GM13976 (cell line): ENCODE data around the gene UMAD1.
"Not testable (repeated sequence)": the region's sequence is repeated elsewhere in the genome, so short reads cannot be mapped to it uniquely, and the experiment has no call there.

Source experiments
- DNase-seq: peaks from one replicate; pipeline ENCODE4 v3.0.0; 2012; ENCODE audit warnings: low spot score
- in situ Hi-C: fragments of 300-500 bp; cut with MboI; formaldehyde crosslinking; loops from one replicate; pipeline ENCODE4 v1.12.0; 2022; ENCODE audit warnings: low sequenced_read_pairs, mixed read lengths, inconsistent platforms; ENCODE audit not compliant: unreplicated experiment
- TF ChIP-seq, protein P1 (sequence below): IDR thresholded peaks from 2 replicates; pipeline ENCODE4 v1.5.1; 2012; ENCODE audit warnings: borderline replicate concordance, mild to moderate bottlenecking; ENCODE audit not compliant: insufficient read depth; ENCODE audit errors: extremely low read depth, missing control alignments, control extremely low read depth

Gene UMAD1

DNA sequence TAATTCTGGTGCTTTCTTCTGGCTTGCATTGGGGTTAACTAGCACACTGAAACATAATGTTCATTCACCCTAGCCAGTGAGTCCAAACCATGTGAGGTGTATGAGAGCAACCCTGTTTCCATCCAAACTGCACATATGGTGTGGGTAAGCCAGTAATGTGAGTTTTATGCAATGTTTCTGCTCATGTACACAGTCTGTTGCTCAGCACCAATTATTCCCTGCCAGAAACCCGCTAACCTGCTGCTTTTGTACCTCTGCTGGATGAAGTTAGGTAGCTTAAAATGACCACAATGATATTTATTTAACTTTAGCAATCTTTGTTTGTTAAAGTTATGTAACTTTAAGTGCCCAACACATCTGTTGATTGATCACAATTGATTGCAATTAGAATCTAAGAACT, 171.6 kb downstream of the UMAD1 start:
- in situ Hi-C loops: no loop called here
- TF ChIP-seq, protein P1, sequence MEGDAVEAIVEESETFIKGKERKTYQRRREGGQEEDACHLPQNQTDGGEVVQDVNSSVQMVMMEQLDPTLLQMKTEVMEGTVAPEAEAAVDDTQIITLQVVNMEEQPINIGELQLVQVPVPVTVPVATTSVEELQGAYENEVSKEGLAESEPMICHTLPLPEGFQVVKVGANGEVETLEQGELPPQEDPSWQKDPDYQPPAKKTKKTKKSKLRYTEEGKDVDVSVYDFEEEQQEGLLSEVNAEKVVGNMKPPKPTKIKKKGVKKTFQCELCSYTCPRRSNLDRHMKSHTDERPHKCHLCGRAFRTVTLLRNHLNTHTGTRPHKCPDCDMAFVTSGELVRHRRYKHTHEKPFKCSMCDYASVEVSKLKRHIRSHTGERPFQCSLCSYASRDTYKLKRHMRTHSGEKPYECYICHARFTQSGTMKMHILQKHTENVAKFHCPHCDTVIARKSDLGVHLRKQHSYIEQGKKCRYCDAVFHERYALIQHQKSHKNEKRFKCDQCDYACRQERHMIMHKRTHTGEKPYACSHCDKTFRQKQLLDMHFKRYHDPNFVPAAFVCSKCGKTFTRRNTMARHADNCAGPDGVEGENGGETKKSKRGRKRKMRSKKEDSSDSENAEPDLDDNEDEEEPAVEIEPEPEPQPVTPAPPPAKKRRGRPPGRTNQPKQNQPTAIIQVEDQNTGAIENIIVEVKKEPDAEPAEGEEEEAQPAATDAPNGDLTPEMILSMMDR: no peak
- no peak for DNase-seq

DNA sequence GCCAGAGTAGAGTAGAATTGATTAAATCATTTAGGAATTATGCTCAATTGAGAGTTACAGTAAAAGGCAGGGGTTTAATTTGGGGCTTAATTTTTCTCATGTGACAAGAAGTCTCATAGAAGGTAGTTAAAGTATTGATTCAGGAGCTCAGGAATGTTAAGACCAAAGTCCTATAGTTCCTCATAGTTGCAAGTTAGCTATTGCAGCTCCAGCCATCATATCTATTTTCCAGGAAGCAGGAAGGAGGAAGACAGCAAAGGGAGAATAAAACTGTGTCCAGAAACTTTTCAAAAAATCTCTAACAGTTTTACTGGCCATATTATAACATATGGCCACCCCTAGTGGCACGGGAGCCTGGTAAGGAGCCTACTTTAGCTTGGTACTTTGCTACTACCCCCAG, 174.8 kb downstream of the UMAD1 start:
- DNase-seq: no peak
- TF ChIP-seq, protein P1: no peak
- in situ Hi-C loops: no loop called here

DNA sequence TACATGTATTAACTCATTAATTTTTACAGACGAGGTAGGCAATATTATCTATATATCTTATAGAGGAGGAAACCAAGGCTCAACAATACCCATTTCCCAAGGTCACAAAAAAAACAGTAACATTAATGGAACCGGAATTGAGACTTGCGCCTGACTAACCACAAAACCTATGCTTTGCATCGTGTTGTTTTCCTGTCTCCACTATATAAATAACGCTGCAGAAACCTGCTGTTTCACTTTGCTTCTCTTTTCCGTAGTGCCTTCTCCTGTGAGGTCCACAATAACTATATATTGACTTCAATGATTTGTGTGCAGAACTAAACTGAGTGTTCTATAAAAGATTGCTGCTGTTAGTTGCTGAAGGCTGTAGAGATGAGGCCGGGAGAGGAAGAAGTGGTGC, 175.5 kb downstream of the UMAD1 start:
- TF ChIP-seq, protein P1: no peak
- in situ Hi-C loops: no loop called here
- peak; percentile 32 for DNase-seq

DNA sequence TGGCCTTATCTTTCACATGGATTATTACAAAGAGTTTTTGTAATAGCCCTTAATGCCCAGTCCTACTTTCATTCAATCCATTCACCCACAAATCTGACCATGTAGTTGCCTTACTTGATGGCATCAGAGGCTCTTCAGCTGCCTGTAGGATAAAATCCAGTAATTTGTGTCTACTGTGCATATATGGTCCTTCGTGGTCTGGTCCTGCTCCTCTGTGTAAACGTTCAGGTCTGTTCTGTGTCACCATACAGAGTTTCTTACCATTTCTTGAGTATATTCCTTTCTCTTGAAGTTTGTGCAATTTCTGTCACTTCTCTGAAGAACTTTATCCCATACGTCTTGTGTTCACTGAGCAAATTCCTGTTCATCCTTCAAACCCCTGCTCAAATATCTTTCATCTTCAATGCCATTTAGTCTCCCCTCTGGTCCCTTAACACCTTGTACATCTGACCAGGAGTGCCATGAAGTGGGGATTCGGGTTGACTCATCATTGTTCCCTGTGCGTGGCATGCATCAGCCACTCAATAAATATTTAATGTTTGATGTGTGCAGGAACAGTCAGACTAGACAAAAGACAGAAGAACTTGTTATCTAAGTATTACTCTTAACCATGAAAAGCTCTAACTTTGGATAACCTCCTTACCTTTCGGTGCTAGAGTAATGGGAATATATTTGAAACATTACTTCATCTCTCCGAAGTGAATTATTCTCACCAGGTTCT, 176.4 kb downstream of the UMAD1 start:
- in situ Hi-C loops: no loop called here
- TF ChIP-seq, protein P1: no peak
- no peak for DNase-seq

DNA sequence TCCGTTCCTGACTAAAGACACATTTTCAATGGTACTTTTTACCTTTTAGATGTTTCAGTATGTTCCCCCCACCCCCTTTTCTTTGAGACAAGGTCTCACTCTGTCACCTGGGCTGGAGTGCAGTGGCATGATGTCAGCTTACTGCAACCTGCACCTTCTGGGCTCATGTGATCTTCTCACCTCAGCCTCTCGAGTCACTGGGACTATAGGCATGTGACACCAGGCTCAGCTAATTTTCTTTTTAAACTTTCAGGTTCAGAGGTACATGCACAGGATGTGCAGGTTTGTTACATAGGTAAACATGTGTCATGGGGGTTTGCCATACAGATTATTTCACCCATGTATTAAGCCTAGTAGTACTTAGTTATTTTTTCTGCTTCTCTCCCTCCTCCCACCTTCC, 177.2 kb downstream of the UMAD1 start:
- TF ChIP-seq, protein P1: no peak
- no peak for DNase-seq
- in situ Hi-C loops: no loop called here

DNA sequence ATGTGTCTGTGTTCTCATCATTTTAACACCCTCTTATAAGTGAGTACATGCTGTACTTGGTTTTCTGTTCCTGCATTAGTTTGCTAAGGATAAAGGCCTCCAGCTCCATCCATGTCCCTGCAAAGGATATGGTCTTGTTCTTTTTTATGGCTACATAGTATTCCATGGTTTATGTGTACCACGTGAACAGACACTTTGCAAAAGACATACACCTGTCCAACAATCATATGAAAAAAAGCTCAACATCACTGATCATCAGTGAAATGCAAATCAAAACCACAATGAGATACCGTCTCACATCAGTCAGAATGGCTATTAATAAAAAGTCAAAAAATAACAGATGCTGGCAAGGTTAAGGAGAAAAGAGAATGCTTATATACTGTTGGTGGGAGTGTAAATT, 177.6 kb downstream of the UMAD1 start:
- in situ Hi-C loops, DNase-seq: not testable (repeated sequence)

DNA sequence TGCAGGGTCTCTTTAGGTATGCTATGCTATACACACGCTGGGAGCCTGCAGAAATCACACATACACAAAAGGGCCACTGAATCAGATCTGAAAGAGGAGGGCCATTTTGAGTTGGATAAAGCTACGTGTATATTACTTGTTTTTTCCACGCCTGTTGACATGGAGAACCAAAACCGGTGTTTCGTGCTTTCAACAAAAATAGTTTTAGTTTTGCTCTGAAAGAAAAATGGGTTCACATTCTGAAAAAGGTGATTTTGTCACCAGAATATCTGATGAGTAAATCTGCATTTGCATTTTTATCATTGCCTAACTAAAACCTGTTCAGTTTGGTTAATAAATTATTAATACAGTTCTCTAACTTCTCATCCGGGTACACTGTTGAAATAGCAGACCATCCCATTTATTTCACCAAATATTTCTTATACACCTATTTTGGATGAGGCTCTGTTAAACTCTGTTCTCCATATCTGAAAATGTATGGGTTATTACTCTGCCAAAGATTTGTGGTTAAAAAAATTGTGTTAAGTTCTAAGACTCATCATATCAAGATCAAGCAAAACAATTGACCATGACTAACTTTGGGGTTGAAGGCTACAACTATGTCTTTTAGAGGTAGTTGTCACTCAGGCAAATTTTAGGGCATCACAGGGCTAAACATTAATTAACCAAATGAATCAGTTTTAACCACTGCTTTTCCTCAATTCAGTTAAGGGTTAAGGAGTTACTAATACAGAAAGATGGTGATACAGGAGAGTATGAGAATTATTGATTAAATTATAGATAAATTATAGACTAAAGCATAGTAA, 179.1 kb downstream of the UMAD1 start:
- in situ Hi-C loops: no loop called here
- TF ChIP-seq, protein P1: no peak
- no peak for DNase-seq
